HFF-Myc (cell line): ENCODE results near the gene SLC6A20.

Experiments
- DNase-seq: peaks from one replicate; pipeline ENCODE4 v3.0.0-alpha.2; 2011; ENCODE audit warnings: low read depth; ENCODE audit errors: extremely low read depth
- H3K4me3 ChIP-seq: replicated peaks from 2 replicates; pipeline ENCODE4 v1.5.1; 2011; ENCODE audit warnings: low read depth, mild to moderate bottlenecking, control low read depth, low read length
- CTCF ChIP-seq: IDR thresholded peaks from 2 replicates; pipeline ENCODE4 v1.5.1; 2012; ENCODE audit warnings: mild to moderate bottlenecking, low read depth, low read length, control low read depth; ENCODE audit errors: missing control alignments

SLC6A20 gene

GRCh38 chr3:45730409-45731154, 65.8 kb downstream of the SLC6A20 start:
- DNase-seq, result no peak

GRCh38 chr3:45729614-45730013, 66.7 kb downstream of the SLC6A20 start:
- no peak for TF ChIP-seq CTCF

More at GRCh38 chr3:45730409-45731154, 65.8 kb downstream of the SLC6A20 start:
- no peak overlapping the region for H3K4me3 ChIP-seq
- no peak for TF ChIP-seq CTCF

GRCh38 chr3:45724911-45725310, 71.4 kb downstream of the SLC6A20 start:
- no peak overlapping the region for H3K4me3 ChIP-seq
- DNase-seq, result no peak
- TF ChIP-seq CTCF, result no peak

More at GRCh38 chr3:45729614-45730013, 66.7 kb downstream of the SLC6A20 start:
- H3K4me3 ChIP-seq, result no peak overlapping the region
- DNase-seq, result no peak

GRCh38 chr3:45719655-45720487, 76.5 kb downstream of the SLC6A20 start:
- DNase-seq, result no peak
- H3K4me3 ChIP-seq, result no peak overlapping the region
- TF ChIP-seq CTCF, result no peak

GRCh38 chr3:45716790-45717336, 79.5 kb downstream of the SLC6A20 start:
- H3K4me3 ChIP-seq, result no peak overlapping the region
- TF ChIP-seq CTCF, result no peak
- DNase-seq, result no peak

GRCh38 chr3:45715945-45716344, 80.4 kb downstream of the SLC6A20 start:
- no peak for DNase-seq
- no peak overlapping the region for H3K4me3 ChIP-seq
- TF ChIP-seq CTCF, result no peak
